Measurements from ENCODE around the gene ABCA8. TPM values are rescaled to one million over a fixed set of nuclear protein-coding genes. Genes with fewer than 3 reads are reported as not detected.

ABCA8 gene
- total RNA-seq, 1 experiment from 2014 or later: 0.15 TPM

GRCh38 chr17:68981288-68981687 lies 26.1 kb upstream of the ABCA8 start (continued):
- TF ChIP-seq ETV6 (CRISPR knock-in tag; IDR thresholded peaks at IDR 0.05) (no peak), KAT7 (CRISPR knock-in tag; IDR thresholded peaks at IDR 0.05; ENCODE audit: borderline replicate concordance) (no peak), ZNF232 (CRISPR knock-in tag; IDR thresholded peaks at IDR 0.05) (no peak), ATF3 (CRISPR knock-in tag; conservative IDR thresholded peaks at IDR 0.05) (no peak), ESRRA (CRISPR knock-in tag; IDR thresholded peaks at IDR 0.05; ENCODE audit: borderline replicate concordance) (no peak), ZNF121 (CRISPR knock-in tag; IDR thresholded peaks at IDR 0.05) (no peak)

GRCh38 chr17:68973098-68973846 lies 18.1 kb upstream of the ABCA8 start:
- TF ChIP-seq ZNF425 (CRISPR knock-in tag; conservative IDR thresholded peaks at IDR 0.05): no peak
- no peak for TF ChIP-seq SP1 (CRISPR knock-in tag; conservative IDR thresholded peaks at IDR 0.05)
- no peak for TF ChIP-seq ETV6 (CRISPR knock-in tag; IDR thresholded peaks at IDR 0.05)
- no peak for TF ChIP-seq GABPB1 (CRISPR knock-in tag; IDR thresholded peaks at IDR 0.05)
- TF ChIP-seq AR (CRISPR knock-in tag; IDR thresholded peaks at IDR 0.05): no peak
- TF ChIP-seq JUN (CRISPR knock-in tag; IDR thresholded peaks at IDR 0.05): no peak
- TF ChIP-seq MLX (CRISPR knock-in tag; IDR thresholded peaks at IDR 0.05): no peak
- TF ChIP-seq FOXP1 (CRISPR knock-in tag; IDR thresholded peaks at IDR 0.05; ENCODE audit: borderline replicate concordance): no peak
- no peak for TF ChIP-seq ZBTB21 (CRISPR knock-in tag; IDR thresholded peaks at IDR 0.05; ENCODE audit: borderline replicate concordance)
- TF ChIP-seq NR2C2 (CRISPR knock-in tag; IDR thresholded peaks at IDR 0.05): no peak
- no peak for TF ChIP-seq ZNF317 (CRISPR knock-in tag; IDR thresholded peaks at IDR 0.05; ENCODE audit: borderline replicate concordance, low read depth)
- TF ChIP-seq ERG (CRISPR knock-in tag; IDR thresholded peaks at IDR 0.05): no peak
- TF ChIP-seq ATF3 (CRISPR knock-in tag; conservative IDR thresholded peaks at IDR 0.05): no peak
- TF ChIP-seq ESRRA (CRISPR knock-in tag; IDR thresholded peaks at IDR 0.05; ENCODE audit: borderline replicate concordance): no peak
- TF ChIP-seq ZNF138 (CRISPR knock-in tag; conservative IDR thresholded peaks at IDR 0.05): no peak
- no peak for TF ChIP-seq CDX4 (CRISPR knock-in tag; IDR thresholded peaks at IDR 0.05; ENCODE audit: borderline replicate concordance)
- no peak for TF ChIP-seq FOXK1 (CRISPR knock-in tag; IDR thresholded peaks at IDR 0.05)
- no peak for TF ChIP-seq NR1H2 (CRISPR knock-in tag; IDR thresholded peaks at IDR 0.05)
- no peak for TF ChIP-seq GTF2I (CRISPR knock-in tag; conservative IDR thresholded peaks at IDR 0.05)
- TF ChIP-seq HMGA2 (CRISPR knock-in tag; IDR thresholded peaks at IDR 0.05): no peak
- Mint-ChIP-seq H3K36me3 (no peaks in the 10 kb centered on the region), H3K9me3 (peaks cover 4% of the 10 kb centered on the region), H3K4me1 (no peaks in the 10 kb centered on the region), H3K4me3 (no peak overlapping the region), H3K27me3 (ENCODE audit: low read depth) (peaks cover 4% of the 10 kb centered on the region; the same call in 1 of the 2 replicates), H3K27ac (no peak overlapping the region)
- DNase-seq (ENCODE audit: low spot score) (no peak), ATAC-seq (no peak)
- ChIA-PET POLR2A (no interaction called here), CTCF (no interaction called here)
